Measurements from ENCODE around the gene COG4.
"Not testable (repeated sequence)": the region's sequence is repeated elsewhere in the genome, so short reads cannot be mapped to it uniquely, and the experiment has no call there.

COG4 gene

DNA sequence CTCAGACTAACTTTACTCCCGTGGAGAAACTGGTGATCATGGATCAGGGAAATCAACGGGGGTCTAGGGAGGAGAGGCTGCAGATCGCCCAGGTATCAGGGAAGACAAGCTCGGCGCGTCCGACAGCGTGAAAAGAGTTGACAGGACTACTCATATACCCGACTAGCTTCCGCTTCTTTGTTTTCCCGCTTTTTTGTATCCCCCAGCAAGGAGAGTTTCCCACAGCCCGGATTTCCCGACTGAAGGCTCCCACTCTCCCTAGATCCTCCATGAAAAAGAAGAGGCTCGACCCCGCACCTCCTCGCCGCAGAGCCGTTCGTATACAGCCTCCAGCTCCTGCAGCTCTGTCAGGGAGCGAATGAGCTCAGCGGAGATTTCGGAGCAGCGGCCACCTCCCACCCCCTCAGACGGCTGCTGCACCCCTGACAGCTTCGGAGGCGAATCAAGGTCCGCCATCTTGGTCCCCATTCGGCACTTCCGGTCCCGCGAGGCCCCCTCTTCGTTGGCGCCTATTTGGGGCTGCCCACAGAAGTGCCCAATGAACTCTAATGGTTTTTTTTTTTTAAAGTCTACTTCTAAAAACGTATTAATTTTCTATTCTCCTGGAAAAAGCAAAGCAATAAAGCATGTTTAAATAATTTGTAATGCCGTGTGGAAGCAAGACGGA, at the start of gene COG4:
TSS of gene COG4 (minus strand) at position 479 of the 667 bp plus-strand sequence. CDS start at position 468, 11 bp downstream.
- DNase-seq (ENCODE audit: low read depth, low spot score) = peak; percentile 59

DNA sequence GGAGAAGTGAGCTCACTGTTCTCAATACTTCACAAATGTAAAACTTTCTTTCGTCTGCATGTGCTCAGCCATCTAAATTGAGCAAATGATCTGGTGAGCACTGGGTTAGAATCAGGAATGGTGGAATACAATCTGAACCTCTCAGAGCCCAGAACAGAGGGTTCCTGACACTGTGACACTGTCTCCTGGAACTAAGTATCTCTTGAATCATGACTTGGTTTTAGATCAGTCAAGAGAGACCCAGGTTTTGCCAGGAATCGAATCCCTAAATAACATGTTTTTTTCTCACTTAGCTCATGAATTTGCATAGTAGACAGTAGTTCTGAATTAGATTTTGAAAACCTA, 49.5 kb upstream of the COG4 start:
- DNase-seq (ENCODE audit: low read depth, low spot score) = no peak

DNA sequence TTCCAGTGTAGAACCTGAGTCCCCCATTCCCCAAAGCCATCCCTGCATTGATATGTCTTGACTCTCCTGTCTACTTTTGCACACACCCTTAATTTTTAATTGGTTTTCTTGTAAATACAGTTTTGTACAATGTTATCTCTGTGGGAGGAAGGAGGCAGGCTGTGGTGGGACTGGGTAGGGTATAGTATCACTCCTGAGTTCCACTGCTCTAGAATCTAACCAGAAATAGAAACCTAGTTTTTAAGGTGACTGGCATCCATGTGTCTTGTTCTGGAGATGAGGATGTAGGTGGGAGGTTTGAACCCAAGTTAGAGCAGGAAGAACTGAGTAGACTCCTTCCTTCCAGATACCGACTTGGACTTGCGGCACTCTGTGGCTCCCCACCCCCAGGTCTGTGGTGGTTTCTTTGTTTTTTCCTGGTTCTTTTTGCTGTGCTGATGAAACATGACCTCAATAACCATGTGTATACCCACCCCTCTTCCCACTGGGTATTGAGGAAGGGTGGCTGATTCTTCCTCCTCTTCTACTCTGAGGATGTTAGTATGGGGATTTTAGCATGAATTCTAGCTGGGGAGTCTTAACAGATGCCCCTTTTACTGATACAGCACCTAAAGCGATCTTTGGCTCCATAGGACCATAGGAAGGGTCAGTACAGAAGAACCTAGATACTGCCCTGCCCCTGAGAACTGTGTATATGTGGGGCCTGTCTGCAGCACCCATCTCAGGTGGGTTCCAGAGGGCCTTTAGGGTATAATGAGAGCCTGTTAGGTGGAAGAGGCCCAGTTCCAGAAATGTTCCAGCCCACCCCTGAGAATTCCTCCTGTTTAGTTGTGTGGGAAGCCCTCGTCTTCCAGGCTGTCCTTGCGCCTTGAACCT, 48.9 kb upstream of the COG4 start:
- no peak for DNase-seq (ENCODE audit: low read depth, low spot score)

DNA sequence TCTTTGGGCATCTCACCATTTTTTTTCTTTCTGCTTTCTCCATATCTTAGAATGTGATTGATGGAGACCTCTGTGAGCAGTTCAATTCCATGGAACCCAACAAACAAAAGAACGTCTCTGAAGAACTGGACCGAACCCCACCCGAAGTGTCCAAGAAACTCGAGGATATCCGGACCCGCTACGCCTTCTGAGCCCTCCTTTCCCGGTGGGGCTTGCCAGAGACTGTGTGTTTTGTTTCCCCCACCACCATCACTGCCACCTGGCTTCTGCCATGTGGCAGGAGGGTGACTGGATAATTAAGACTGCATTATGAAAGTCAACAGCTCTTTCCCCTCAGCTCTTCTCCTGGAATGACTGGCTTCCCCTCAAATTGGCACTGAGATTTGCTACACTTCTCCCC, 48.3 kb upstream of the COG4 start:
- DNase-seq (ENCODE audit: low read depth, low spot score) = no peak

DNA sequence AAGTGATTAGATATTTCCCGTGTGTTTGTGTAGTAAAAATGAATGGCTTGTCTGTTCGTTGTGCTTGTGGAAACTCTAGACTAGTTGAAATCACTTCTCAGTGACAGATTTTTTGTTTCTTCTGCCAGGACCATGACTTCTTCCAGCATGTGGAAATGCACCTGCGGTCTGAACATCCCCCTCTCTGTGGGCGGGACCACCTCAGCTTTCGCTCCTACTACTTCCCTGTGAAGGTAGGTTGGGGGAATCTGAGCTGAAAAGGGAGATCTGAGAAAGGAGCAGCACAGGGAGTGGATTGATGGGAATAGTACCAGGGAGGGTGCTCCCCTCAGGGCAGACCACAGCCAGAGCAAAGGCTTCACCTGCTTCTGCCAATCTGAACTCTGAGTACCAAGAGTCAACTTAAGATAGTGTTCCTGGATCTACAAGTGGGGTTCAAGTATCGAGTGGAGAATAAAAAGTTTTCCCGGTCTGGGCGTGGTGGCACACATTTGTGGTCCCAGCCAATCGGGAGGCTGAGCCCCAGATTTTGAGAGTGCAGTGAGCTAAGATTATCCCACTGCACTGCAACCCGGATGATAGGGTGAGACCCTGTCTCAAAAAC, 47.7 kb upstream of the COG4 start:
- DNase-seq (ENCODE audit: low read depth, low spot score) = no peak

DNA sequence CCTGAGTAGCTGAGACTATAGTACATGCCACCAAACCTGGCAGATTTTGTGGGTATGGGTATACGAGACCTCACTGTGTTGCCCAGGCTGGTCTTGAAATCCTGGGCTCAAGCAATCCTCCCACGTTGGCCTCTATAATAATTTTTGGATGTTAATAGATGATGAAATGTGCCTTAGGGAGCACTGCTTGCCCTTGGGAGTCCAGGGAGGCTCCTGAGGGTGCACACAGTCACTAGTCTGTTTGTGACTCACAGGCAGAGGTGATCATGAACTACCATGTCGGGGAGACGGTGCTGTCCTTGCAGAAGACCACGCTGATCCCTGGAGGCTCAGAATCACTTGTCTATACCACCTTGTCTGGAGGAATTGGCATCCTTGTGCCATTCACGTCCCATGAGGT, 46.4 kb upstream of the COG4 start:
- DNase-seq (ENCODE audit: low read depth, low spot score) = no peak

DNA sequence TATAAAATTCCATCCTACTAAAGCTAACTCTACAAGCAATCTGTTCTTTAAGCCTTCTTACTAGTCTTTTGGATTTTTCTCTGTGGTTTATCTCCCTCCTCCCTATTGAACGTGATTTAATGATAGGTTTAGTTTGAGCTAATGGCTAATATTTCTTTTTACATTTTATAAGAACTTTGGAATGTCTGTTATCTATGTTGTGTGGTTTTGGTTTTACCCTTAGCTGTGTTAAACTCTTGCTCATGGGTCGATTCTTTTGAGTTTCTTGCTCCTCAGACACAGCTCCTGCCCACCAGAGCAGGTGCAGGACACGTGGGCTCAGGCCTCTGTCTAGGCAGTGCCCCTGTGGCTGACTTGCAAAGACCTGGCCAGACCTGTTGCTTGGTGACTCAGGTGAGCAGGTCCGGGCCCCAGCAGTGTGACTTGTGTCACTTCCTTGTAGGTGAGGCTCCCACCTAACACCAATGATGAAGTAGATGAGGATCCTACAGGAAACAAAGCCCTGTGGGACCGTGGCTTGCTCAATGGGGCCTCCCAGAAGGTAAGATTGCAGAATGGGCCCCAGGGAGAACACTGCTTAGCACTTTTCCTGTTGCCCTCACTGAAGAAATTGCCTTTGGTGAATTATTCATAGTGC, 45.4 kb upstream of the COG4 start:
- DNase-seq (ENCODE audit: low read depth, low spot score) = no peak

DNA sequence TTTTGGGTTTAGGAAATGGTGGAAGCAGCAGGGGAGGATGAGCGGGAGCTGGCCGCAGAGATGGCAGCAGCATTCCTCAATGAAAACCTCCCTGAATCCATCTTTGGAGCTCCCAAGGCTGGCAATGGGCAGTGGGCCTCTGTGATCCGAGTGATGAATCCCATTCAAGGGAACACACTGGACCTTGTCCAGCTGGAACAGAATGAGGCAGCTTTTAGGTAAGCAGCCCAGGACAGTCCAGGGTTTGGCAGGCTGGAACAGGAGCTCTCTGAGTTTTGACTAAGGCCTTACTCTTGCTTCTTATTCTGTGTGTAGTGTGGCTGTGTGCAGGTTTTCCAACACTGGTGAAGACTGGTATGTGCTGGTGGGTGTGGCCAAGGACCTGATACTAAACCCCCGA, 41.7 kb upstream of the COG4 start:
- DNase-seq (ENCODE audit: low read depth, low spot score) = no peak

DNA sequence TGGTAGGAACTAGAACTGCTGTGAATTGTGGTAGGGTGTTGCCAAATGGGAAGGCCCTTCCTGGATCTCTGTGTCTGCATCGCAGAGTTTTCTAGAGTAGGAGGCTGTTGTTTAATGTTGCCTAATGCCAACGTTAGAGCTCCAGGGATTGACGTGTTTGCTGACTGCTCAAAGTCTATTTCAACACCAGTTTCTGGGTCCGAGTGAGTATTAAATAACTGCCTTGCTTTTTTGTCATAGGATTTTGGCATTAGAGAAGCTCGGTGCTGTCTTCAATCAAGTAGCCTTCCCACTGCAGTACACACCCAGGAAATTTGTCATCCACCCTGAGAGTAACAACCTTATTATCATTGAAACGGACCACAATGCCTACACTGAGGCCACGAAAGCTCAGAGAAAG, 40.3 kb upstream of the COG4 start:
- DNase-seq (ENCODE audit: low read depth, low spot score) = no peak

DNA sequence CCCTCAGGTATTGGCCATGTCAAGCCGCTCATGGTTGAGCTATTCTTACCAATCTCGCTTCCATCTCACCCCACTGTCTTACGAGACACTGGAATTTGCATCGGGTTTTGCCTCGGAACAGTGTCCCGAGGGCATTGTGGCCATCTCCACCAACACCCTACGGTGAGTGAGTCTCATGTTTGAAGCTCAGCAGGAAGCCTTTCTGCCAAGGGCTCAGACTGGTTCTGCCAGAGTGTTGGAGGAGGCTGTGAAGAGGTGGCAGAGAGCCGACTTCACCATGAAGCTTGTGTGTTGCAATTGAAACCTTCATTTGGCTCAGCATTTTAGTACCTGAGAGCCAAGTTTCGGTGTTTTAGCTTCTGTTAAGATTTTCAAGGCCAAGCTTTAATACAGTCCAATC, 38.3 kb upstream of the COG4 start:
- DNase-seq (ENCODE audit: low read depth, low spot score) = no peak

DNA sequence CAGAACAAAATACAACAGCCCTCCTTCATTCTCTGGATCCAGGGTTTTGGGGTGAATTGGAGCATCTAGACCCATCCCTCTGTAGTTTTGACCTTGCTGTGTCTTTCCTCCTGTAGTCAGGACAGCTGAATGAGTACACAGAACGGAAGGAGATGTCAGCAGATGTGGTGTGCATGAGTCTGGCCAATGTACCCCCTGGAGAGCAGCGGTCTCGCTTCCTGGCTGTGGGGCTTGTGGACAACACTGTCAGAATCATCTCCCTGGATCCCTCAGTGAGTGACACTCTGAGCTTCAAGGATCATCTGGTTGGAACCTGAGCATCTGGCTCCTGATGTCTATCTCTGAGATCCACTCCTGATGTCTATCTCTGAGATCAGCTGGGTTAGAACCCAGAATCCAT, 32.7 kb upstream of the COG4 start:
- no peak for DNase-seq (ENCODE audit: low read depth, low spot score)

DNA sequence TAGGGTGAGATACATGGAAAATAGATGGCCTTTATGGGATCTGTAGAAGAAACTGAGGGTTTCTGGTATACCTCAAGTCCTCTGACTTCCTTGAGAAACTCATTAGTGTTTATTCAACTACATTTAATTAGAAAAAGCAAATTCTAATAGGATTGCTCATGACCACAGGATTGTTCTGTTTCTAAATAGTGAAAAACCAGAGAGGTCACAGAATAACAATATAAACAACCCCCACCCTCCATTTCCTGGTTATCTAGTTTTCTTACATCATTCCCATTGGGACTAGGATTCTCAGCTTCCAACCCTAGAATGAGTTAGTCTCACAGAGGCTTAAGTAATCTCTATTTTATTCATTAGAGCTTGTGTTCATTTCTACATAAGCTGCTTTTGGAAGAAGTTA, 30.3 kb upstream of the COG4 start:
- no peak for DNase-seq (ENCODE audit: low read depth, low spot score)

DNA sequence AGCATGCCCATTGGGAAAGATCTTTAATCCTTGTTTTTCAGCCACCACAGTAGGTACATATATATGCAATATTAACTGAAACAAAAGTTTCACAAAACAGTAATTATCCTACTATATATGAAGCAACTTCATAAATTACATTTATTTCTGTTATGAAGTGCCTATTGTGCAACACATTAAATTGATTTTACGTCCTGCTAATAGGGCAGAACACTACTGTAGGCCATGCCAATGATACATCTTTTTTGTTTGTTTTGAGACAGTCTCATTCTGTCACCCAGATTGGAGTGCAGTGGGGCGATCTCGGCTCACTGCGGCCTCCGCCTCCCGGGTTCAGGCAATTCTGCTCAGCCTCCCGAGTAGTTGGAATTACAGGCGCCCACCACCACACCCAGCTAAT, 29.3 kb upstream of the COG4 start:
- DNase-seq (ENCODE audit: low read depth, low spot score) = no peak

DNA sequence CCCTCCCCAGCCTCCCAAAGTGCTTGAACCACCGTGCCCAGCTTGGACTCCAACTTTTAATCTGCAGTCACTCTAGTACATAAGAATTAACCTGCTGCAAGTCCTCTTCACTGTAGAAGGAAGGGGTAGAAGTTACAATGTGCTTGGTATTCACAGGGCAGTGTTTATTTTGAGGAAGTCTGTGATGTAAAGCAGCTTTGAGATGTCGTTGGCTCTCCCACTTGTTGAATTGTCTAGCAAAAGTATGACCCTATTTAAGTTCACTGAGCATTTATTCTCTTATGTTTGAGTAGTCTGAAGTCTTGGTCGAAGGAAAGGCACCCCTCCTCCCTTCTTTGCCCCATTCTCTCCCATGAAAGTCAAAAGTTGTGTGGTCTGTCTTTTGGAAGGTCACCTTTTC, 28.4 kb upstream of the COG4 start:
- DNase-seq (ENCODE audit: low read depth, low spot score) = no peak

DNA sequence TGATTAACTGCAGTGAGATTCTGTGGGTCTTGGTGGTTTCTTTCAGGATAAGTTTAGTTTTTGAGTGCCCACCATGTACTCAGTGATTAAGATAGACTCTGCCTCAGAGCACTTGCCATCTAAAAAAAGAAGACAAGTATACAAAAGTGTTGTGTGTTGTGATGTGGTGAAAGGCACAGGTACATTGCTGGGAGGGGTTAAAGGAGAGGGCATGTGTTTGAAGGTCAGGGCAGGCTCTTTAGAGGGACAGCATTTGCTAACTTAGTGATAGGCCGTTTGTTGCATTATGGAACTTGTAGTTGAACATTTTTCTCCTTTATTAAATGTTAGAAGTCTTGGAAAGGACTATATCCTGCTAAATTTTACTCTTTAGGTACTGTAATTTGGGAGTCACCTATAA, 26.7 kb upstream of the COG4 start:
- DNase-seq (ENCODE audit: low read depth, low spot score) = no peak

DNA sequence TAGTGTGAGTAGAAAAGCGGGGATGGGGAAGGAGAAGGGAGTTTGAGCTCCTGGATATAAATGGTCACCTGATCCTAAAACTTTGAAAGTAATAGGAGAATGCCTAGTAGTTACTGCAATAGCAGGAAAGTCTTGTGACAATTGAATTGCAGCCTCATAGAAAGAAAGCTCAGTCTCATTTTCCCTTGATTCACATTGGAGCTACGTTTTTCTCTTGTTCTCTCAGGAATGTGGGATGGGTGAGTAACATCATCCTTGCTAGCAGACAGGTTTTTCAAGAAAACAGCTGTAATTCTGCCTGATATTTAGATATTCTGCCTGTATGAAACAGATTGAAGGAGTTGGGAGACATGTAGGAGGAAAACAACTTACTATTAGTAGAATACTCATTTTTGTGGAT, 25.6 kb upstream of the COG4 start:
- DNase-seq (ENCODE audit: low read depth, low spot score) = no peak

DNA sequence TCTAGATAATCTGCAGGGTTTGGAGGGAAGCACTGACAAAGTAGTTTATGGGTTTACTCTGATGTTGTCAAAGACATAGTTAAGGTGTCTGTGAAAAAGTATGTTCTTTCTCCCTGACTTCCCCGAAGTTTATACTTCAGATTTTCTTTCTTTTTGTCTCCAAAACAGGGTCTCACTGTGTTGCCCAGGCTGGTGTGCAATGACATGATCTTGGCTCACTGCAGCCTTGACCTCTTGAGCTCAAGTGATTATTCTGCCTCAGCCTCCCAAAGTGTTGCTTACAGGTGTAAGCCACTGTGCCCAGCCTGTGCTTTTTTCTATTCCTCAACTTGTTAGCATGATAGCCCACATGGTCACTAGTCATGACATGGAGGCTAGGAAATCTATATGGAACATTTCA, 21.2 kb upstream of the COG4 start:
- no peak for DNase-seq (ENCODE audit: low read depth, low spot score)

DNA sequence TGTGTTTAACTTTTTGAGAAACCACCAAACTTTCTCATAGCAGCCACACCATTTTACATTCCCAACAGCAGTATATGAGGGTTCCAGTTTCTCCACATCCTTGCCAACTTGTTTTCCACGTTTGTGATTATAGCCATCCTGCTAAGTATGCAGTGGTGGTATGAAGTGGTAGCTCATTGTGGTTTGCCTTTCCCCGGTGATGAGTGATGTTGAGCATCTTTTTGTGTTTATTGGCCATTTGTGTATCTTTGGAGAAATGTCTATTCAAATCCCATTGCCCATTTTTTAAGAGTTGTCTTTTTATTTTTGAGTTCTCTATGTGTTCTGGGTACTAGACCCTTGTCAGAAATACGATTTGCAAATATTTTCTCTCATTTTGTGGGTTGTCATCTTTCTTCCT, 17.6 kb upstream of the COG4 start:
- no peak for DNase-seq (ENCODE audit: low read depth, low spot score)

DNA sequence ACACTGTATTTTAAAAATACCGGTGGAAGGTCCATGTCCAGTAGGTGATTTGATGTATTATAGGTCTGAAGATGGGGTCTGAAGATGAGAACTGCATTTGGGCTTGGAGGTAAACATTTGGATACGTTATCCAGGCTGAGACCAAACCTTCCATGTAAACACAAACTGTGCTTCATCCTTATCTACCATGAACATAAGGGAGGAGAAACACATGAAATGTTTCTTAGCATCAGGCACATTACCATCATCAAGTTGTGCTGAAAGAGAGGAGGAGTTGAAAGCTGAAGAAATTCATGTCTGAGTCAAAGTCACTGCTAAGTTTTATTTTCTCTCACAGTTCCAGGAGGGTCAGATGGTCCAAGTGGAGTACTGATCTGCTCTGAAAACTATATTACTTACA, 11.6 kb upstream of the COG4 start:
- no peak for DNase-seq (ENCODE audit: low read depth, low spot score)

DNA sequence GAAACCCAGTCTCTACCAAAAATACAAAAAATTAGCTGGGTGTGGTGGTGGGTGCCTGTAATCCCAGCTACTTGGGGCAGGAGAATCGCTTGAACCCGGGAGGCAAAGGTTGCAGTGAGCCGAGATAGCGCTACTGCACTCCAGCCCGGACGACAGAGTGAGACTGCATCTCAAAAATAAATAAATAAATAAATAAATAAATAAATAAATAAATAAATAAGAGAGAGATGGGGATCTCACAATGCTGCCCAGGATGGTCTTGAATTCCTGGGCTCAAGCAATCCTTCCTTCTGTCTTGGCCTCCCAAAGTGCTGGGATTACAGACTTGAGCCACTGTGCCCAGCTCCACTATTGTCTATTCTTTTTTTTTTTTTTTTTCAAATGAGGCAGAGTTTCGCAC, 6.6 kb upstream of the COG4 start:
- DNase-seq (ENCODE audit: low read depth, low spot score) = not testable (repeated sequence)

DNA sequence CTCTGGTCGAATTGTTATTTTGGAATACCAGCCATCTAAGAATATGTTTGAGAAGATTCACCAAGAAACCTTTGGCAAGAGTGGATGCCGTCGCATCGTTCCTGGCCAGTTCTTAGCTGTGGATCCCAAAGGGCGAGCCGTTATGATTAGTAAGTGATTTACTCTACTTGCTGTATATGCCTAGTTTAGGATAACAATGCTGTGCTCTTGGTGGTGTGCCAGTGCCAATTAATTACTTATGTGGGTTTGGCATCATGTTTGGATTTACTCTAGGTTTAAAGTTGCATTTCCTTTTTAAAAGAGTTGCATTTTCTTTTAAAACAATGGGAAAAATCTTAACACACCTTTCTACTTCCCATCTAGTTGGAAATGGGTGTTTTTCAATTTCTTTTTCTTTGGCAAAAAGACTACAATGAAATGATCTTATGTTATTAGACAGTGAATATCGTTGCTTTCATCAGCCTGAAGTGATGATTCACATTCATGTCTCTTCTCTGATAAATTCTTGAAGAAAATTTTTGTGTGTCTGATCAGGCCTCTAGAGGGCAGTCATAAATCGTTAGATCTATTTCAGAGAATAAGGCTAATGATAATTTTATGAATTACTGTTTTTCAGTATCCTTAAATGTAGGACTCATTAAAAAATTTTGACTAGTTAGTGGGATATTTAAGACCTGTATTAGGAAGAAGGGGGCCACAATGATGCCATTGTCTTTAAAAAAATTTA, 5.9 kb upstream of the COG4 start:
- DNase-seq (ENCODE audit: low read depth, low spot score) = no peak
